Endothelial cell of umbilical vein (primary cell): ENCODE data around the gene QPCT. TPM values are rescaled to one million over a fixed set of nuclear protein-coding genes. Genes with fewer than 3 reads are reported as not detected.

Experiments
- BruUV-seq: library from RNA; stranded (reverse); fragments of 400-500 nt; replicated peaks from 2 replicates; lab custom pipeline; 2021; lab: Mats Ljungman, UMichigan
- CTCF ChIA-PET: fragments of 300-600, 350-600 bp; sonication (Branson Sonifier 250); formaldehyde crosslinking; loops from one replicate; lab custom pipeline; 2021; ENCODE audit warnings: antibody characterized with exemption, inconsistent platforms; lab: Charles Lee
- POLR2A ChIA-PET: fragments of 300-600, 350-600 bp; sonication (Branson Sonifier 250); formaldehyde crosslinking; loops from one replicate; lab custom pipeline; 2021; ENCODE audit warnings: antibody characterized with exemption, inconsistent platforms; lab: Charles Lee
- DNase-seq: peaks from one replicate; pipeline ENCODE4 v3.0.0-alpha.2; 2011; ENCODE audit warnings: low read depth, low spot score
- FAIRE-seq: peaks from 2 replicates; lab custom pipeline; 2011; peaks lifted over from hg19 to GRCh38; lab: Jason Lieb, UNC
- H2AFZ ChIP-seq: 2 replicates; pipeline ENCODE4 v1.6.0; 2012; ENCODE audit warnings: low read depth, low read length, control low read depth, inconsistent platforms
- H3K27ac ChIP-seq: 2 replicates; pipeline ENCODE4 v1.5.1; 2011; ENCODE audit warnings: low read depth, mild to moderate bottlenecking, control low read depth, low read length, moderate library complexity; ENCODE audit not compliant: insufficient read depth
- H3K27me3 ChIP-seq, 2 experiments: 2 replicates each; pipeline versions ENCODE4 v1.6.0 to v1.6.1; 2011; ENCODE audit warnings: low read length in 2 of 2, mixed read lengths in 1 of 2; ENCODE audit not compliant: control insufficient read depth in 2 of 2, insufficient read depth in 2 of 2
- H3K36me3 ChIP-seq, 2 experiments: 2 replicates in 1 of 2; 3 replicates in 1 of 2; pipeline ENCODE4 v1.5.1; 2011; ENCODE audit warnings: low read length in 2 of 2, mild to moderate bottlenecking in 1 of 2, moderate library complexity in 1 of 2; ENCODE audit not compliant: control insufficient read depth in 2 of 2, insufficient read depth in 2 of 2; ENCODE audit errors: extremely low read depth in 1 of 2
- H3K4me1 ChIP-seq: 3 replicates; pipeline ENCODE4 v1.5.1; 2011; ENCODE audit warnings: mild to moderate bottlenecking, low read length; ENCODE audit not compliant: control insufficient read depth, insufficient read depth; ENCODE audit errors: extremely low read depth
- H3K4me2 ChIP-seq: 2 replicates; pipeline ENCODE4 v1.6.1; 2011; ENCODE audit warnings: low read length, control low read depth, mixed read lengths; ENCODE audit not compliant: insufficient read depth
- H3K4me3 ChIP-seq, 3 experiments: fragments of 200-600 bp in 1 of 3; sonication (generic), shearing (Covaris generic) in 1 of 3; replicated peaks in 1 of 3; 2 replicates each; pipeline ENCODE4 v1.5.1; 2011 to 2016; ENCODE audit warnings: control low read depth in 3 of 3, low read length in 3 of 3, mild to moderate bottlenecking in 2 of 3, inconsistent platforms in 1 of 3, low read depth in 1 of 3, moderate library complexity in 1 of 3; ENCODE audit not compliant: insufficient read depth in 1 of 3
- H3K79me2 ChIP-seq: 2 replicates; pipeline ENCODE4 v1.6.0; 2012; ENCODE audit warnings: low read length, inconsistent platforms; ENCODE audit not compliant: control insufficient read depth, insufficient read depth
- H3K9ac ChIP-seq: replicated peaks from 2 replicates; pipeline ENCODE3; 2011; ENCODE audit warnings: low read length, control low read depth; ENCODE audit not compliant: insufficient read depth; ENCODE audit errors: extremely low read depth
- H3K9me1 ChIP-seq: replicated peaks from 3 replicates; pipeline ENCODE4 v1.6.0; 2011; ENCODE audit warnings: mild to moderate bottlenecking, low read length; ENCODE audit not compliant: control insufficient read depth, insufficient read depth; ENCODE audit errors: extremely low read depth
- H3K9me3 ChIP-seq: replicated peaks from 2 replicates; pipeline ENCODE4 v1.5.1; 2012; ENCODE audit warnings: low read length, inconsistent platforms; ENCODE audit not compliant: control insufficient read depth, insufficient read depth
- H4K20me1 ChIP-seq: replicated peaks from 2 replicates; pipeline ENCODE3; 2011; ENCODE audit warnings: mild to moderate bottlenecking, low read length; ENCODE audit not compliant: control insufficient read depth, insufficient read depth; ENCODE audit errors: extremely low read depth
- EZH2 ChIP-seq: IDR thresholded peaks from 2 replicates; pipeline ENCODE4 v1.6.1; 2012; ENCODE audit warnings: borderline replicate concordance, low read depth, mild to moderate bottlenecking, moderate library complexity, low read length, inconsistent platforms; ENCODE audit not compliant: severe bottlenecking
- FOS ChIP-seq: IDR thresholded peaks from 2 replicates; pipeline ENCODE4 v1.6.1; 2011; ENCODE audit warnings: mild to moderate bottlenecking, low read length, moderate library complexity, borderline replicate concordance; ENCODE audit not compliant: insufficient read depth
- GATA2 ChIP-seq: IDR thresholded peaks from 2 replicates; pipeline ENCODE4 v1.7.0; 2011; ENCODE audit warnings: low read depth, mild to moderate bottlenecking, moderate library complexity, mixed read lengths, low read length; ENCODE audit not compliant: insufficient read length, insufficient read depth
- JUN ChIP-seq: IDR thresholded peaks from 2 replicates; pipeline ENCODE4 v1.6.1; 2011; ENCODE audit warnings: borderline replicate concordance, low read depth; ENCODE audit not compliant: insufficient read length, insufficient read depth
- MYC ChIP-seq: IDR thresholded peaks from one replicate; pipeline ENCODE4 v1.6.1; 2011; ENCODE audit warnings: mild to moderate bottlenecking, low read depth, low read length
- POLR2A ChIP-seq: IDR thresholded peaks from 2 replicates; pipeline ENCODE4 v1.6.1; 2012; ENCODE audit warnings: low read depth, mild to moderate bottlenecking, control low read depth, low read length
- POLR2AphosphoS5 ChIP-seq: IDR thresholded peaks from 2 replicates; pipeline ENCODE4 v1.6.1; 2012; ENCODE audit warnings: low read depth, mild to moderate bottlenecking, control low read depth, low read length, moderate library complexity; ENCODE audit not compliant: insufficient read depth
- dilution Hi-C: fragments of 300-500 bp; cut with MboI; formaldehyde crosslinking; loops from one replicate; pipeline ENCODE4 v1.15.0; 2019; ENCODE audit warnings: low sequenced_read_pairs; ENCODE audit not compliant: extremely low pct_ligation_motif_present
- intact Hi-C: fragments of 100-400 bp; cut with micrococcal nuclease; formaldehyde crosslinking; loops from one replicate; pipeline ENCODE4 v1.10.0; 2022
- polyA plus RNA-seq, 4 experiments: library from polyadenylated mRNA; depleted of rRNA in 3 of 4; stranded (reverse) in 3 of 4; unstranded in 1 of 4; fragments of >200 nt; gene quantifications; 2 replicates each; pipeline versions ENCODE4 v1.2.1 to v1.2.3, GENCODE V29; 2011 to 2012; ENCODE audit warnings: missing spikeins in 1 of 4
- total RNA-seq: library from RNA; stranded (reverse); gene quantifications from 2 replicates; pipeline ENCODE4 v1.2.3, GENCODE V29; 2021
- TF ChIP-seq, protein P1 (sequence below), 2 donors: IDR thresholded peaks; 1 replicate in 1 of 2; 2 replicates in 1 of 2; pipeline ENCODE4 v1.5.1; 2011; ENCODE audit warnings: low read length in 2 of 2, mild to moderate bottlenecking in 2 of 2, moderate library complexity in 2 of 2, control low read depth in 1 of 2, inconsistent platforms in 1 of 2, low read depth in 1 of 2; ENCODE audit not compliant: insufficient read depth in 1 of 2; ENCODE audit errors: extremely low read depth in 1 of 2
- TF ChIP-seq, protein P2 (sequence below): IDR thresholded peaks from 2 replicates; pipeline ENCODE4 v1.6.1; 2011; ENCODE audit not compliant: insufficient read depth, insufficient read length

Gene QPCT
- total and polyA plus RNA-seq, 2 donors (not counting 3 experiments of a cell fraction or from before 2014, with no cell fraction given) = 12.8 to 17.2 TPM

DNA sequence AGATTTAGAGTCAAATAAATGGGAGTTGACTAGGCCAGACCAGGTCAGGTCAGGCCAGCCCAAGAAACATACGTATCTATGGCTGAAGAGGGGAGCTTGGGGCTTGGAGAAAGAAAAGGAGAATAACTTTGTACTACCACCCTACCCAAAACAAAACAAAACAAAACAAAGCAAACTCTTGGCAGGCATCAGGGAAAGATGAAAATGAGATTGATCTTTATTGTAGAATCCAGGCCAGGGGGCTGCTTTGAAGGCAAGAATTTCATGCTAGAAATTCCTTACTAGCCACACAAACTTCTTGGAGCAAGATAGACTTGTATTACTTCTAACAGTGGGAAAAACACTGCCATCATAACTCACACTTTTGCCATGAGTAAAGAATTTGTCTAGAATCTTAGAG, 26.2 kb downstream of the QPCT start:
- H4K20me1 ChIP-seq = no peaks in the 10 kb centered on the region
- no peak for TF ChIP-seq POLR2A
- no peak for TF ChIP-seq MYC
- TF ChIP-seq, protein P1, sequence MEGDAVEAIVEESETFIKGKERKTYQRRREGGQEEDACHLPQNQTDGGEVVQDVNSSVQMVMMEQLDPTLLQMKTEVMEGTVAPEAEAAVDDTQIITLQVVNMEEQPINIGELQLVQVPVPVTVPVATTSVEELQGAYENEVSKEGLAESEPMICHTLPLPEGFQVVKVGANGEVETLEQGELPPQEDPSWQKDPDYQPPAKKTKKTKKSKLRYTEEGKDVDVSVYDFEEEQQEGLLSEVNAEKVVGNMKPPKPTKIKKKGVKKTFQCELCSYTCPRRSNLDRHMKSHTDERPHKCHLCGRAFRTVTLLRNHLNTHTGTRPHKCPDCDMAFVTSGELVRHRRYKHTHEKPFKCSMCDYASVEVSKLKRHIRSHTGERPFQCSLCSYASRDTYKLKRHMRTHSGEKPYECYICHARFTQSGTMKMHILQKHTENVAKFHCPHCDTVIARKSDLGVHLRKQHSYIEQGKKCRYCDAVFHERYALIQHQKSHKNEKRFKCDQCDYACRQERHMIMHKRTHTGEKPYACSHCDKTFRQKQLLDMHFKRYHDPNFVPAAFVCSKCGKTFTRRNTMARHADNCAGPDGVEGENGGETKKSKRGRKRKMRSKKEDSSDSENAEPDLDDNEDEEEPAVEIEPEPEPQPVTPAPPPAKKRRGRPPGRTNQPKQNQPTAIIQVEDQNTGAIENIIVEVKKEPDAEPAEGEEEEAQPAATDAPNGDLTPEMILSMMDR (IDR thresholded peaks at IDR 0.05; ENCODE audit: extremely low read depth in 1 of 2, insufficient read depth in 1 of 2, low read depth in 1 of 2, low read length in 2 of 2) = no peak
- TF ChIP-seq, protein P2, sequence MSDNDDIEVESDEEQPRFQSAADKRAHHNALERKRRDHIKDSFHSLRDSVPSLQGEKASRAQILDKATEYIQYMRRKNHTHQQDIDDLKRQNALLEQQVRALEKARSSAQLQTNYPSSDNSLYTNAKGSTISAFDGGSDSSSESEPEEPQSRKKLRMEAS = no peak
- no peak for TF ChIP-seq EZH2
- TF ChIP-seq POLR2AphosphoS5 = no peak
- no peak for TF ChIP-seq FOS
- TF ChIP-seq JUN = no peak
- no peak for TF ChIP-seq GATA2
- CTCF ChIA-PET = no interaction called here
- H3K4me1 ChIP-seq = no peaks in the 10 kb centered on the region
- H3K79me2 ChIP-seq = no peaks in the 10 kb centered on the region
- H3K4me3 ChIP-seq = no peak overlapping the region
- POLR2A ChIA-PET = no interaction called here
- dilution Hi-C loops = no loop called here
- no peak overlapping the region for H3K9ac ChIP-seq
- no TSS peak for BruUV-seq
- H3K36me3 ChIP-seq = no peaks in the 10 kb centered on the region
- H3K9me1 ChIP-seq = no peaks in the 10 kb centered on the region
- H3K27me3 ChIP-seq = no peaks in the 10 kb centered on the region
- intact Hi-C loops = no loop called here
- H3K27ac ChIP-seq = no peak overlapping the region
- DNase-seq = no peak
- H3K4me2 ChIP-seq = no peak overlapping the region
- FAIRE-seq = no peak
- H2AFZ ChIP-seq = no peak overlapping the region
- no peaks in the 10 kb centered on the region for H3K9me3 ChIP-seq
